WI38 (cell line): ENCODE measurements around the gene TARS2.

ENCODE experiments used
- H3K4me3 ChIP-seq: 2 replicates; pipeline ENCODE4 v1.5.1; 2011; ENCODE audit warnings: low read depth, mild to moderate bottlenecking, control low read depth, low read length
- TF ChIP-seq, protein P1 (sequence below): IDR thresholded peaks from 2 replicates; pipeline ENCODE4 v1.5.1; 2012; ENCODE audit warnings: low read depth, mild to moderate bottlenecking, control low read depth, low read length

The TARS2 gene

DNA sequence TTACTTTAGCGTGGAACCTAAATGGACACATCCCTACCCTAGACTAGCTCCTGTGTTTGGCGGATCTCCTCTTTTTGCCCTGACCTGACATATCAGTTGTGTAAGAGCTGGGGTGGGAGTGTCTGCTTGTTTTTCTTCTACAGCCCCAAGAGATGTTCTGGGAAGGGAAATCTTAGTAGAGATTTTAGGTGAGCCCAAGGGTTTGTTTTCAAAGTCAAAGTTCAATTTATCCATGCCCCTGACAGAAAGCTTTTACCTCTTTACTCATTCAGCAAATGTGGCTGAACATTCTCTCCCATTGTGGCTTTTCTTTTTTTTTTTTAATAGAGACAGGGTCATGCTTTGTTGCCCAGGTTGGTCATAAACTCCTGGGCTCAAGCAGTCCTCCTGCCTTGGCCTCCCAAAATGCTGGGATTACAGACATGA lies 7.3 kb upstream of the TARS2 start:
- TF ChIP-seq, protein P1, sequence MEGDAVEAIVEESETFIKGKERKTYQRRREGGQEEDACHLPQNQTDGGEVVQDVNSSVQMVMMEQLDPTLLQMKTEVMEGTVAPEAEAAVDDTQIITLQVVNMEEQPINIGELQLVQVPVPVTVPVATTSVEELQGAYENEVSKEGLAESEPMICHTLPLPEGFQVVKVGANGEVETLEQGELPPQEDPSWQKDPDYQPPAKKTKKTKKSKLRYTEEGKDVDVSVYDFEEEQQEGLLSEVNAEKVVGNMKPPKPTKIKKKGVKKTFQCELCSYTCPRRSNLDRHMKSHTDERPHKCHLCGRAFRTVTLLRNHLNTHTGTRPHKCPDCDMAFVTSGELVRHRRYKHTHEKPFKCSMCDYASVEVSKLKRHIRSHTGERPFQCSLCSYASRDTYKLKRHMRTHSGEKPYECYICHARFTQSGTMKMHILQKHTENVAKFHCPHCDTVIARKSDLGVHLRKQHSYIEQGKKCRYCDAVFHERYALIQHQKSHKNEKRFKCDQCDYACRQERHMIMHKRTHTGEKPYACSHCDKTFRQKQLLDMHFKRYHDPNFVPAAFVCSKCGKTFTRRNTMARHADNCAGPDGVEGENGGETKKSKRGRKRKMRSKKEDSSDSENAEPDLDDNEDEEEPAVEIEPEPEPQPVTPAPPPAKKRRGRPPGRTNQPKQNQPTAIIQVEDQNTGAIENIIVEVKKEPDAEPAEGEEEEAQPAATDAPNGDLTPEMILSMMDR = no peak
- H3K4me3 ChIP-seq = no peak overlapping the region

DNA sequence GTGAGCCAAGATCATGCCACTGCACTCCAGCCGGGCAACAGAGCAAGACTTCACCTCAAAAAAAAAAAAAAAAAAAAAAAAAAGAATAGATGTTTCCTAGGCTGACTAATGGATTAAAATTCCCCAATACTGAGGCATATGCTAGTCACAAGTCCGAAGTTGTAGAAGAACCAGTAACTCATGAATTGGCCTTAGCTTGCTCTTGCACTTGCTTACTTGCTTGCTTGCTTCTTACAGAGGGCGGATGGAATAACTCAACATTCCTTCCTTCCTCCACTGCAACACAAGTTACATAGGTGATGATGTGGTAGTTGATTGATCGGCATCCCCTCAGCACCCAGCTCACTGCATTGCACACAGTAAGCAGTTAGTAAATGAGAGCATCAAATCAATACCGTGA lies 2.8 kb upstream of the TARS2 start:
- TF ChIP-seq, protein P1 = no peak
- H3K4me3 ChIP-seq = no peak overlapping the region

DNA sequence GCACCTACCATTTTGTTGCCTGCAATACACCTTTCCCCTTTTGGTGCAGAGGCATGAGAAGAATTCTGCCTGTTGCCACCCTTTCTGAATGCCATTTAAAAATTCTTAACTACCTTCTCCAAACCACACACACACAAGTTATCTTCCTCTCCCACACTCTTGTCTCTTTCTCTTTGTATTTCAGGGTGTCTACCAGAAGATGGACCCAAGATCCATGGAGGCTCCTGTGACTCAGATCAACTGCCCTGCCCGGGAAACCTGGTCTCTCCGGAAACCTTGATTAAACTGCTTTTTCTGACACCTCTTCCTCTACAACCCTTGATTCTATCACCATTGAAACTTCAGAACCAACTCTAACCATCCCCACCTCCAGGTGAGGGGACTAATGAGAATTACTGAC lies 2.4 kb upstream of the TARS2 start:
- H3K4me3 ChIP-seq = no peak overlapping the region
- TF ChIP-seq, protein P1 = no peak

DNA sequence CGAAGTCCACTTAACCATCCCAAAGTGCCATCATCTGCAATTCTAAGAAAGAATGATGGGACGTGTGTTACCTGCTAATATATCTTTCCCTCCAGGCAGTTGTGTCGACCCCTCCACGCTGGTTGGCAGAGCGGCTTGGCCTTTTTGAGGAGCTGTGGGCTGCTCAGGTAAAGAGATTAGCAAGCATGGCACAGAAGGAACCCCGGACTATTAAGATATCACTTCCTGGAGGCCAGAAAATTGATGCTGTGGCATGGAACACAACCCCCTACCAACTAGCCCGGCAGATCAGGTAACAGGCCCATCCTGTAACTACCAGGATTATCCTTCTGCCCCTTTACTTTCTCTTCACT lies 520 bp downstream of the TARS2 start:
- TF ChIP-seq, protein P1 = no peak
- peak overlapping the region; percentile 92 for H3K4me3 ChIP-seq

DNA sequence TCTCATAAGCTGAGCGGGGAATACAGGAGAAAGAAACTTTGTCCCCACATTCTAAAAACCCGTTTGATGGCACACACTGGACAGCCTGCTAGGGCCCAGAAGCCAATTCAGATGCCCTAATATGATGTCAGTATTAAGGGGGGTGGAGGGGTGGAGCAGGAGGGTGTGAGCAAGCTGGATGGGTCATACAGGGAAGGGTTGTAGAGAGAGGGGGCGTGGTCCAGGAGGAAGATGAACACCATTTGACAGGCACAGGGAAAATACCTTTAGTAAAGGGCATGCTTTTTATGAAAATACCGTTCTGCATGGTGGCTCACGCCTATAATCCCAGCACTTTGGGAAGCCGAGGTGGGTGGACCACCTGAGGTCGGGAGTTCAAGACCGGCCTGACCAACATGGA lies 6.0 kb downstream of the TARS2 start:
- no peak overlapping the region for H3K4me3 ChIP-seq

DNA sequence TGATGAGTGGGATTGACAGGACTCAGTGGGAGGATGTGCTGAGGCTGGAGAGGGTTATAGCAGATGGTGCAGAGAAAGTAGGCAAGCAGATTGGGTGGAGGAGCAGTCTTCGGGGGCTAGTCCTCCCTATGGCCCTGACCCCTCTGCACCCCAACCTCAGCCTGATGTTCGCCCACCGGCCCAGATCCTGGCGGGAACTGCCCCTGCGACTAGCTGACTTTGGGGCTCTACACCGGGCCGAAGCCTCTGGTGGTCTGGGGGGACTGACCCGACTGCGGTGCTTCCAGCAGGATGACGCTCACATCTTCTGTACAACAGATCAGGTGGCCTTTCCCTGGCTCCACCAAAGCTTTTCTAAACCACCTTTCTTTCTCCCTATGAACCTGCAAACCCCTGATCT lies 11.1 kb downstream of the TARS2 start:
- TF ChIP-seq, protein P1 = no peak
- H3K4me3 ChIP-seq = no peak overlapping the region

More for the DNA sequence above, 6.0 kb downstream of the TARS2 start:
- TF ChIP-seq, protein P1 = no peak

DNA sequence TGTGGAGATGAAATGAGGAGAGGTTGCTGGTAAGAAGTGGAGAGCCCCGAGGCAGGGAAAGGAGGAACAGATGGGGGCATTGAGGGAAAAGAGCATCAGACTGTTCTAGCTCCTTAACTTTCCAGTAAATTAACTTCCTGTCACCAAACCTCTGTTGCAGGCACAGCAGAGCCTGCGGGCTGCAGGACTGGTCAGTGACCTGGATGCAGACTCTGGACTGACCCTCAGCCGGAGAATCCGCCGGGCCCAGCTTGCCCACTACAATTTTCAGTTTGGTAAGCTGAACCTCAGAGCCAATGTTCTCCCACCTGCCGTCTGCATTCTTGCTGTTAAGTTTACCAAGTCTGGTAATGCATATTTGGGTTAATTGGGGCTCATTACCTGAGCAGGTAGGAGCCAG lies 18.2 kb downstream of the TARS2 start:
- H3K4me3 ChIP-seq = no peak overlapping the region
- TF ChIP-seq, protein P1 = no peak
